ENCODE measurements around the gene DNASE2.
"Not testable (repeated sequence)": the region's sequence is repeated elsewhere in the genome, so short reads cannot be mapped to it uniquely, and the experiment has no call there.

Gene DNASE2

DNA sequence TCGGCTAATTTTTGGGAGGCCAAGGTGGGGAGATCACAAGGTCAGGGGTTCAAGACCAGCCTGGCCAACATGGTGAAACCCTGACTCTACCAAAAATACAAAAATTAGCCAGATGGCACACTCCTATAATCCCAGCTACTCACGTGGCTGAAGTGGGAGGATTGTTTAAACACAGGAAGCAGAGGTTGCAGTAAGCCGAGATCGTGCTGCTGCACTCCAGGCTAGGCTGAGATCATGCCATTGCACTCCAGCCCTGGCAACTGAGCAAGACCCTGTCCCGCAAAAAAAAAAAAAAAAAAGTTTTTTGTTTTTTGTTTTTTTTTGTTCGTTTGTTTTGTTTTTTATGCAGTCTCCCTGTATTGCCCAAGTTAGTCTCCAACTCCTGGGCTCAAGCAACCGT, 21.7 kb downstream of the DNASE2 start:
- no peak for DNase-seq

- DNase-seq, result no peak
Observed at GRCh38 chr19:12858041-12858928, 23.0 kb downstream of the DNASE2 start.

- no peak for DNase-seq
Observed at GRCh38 chr19:12856653-12857052, 24.6 kb downstream of the DNASE2 start.

DNA sequence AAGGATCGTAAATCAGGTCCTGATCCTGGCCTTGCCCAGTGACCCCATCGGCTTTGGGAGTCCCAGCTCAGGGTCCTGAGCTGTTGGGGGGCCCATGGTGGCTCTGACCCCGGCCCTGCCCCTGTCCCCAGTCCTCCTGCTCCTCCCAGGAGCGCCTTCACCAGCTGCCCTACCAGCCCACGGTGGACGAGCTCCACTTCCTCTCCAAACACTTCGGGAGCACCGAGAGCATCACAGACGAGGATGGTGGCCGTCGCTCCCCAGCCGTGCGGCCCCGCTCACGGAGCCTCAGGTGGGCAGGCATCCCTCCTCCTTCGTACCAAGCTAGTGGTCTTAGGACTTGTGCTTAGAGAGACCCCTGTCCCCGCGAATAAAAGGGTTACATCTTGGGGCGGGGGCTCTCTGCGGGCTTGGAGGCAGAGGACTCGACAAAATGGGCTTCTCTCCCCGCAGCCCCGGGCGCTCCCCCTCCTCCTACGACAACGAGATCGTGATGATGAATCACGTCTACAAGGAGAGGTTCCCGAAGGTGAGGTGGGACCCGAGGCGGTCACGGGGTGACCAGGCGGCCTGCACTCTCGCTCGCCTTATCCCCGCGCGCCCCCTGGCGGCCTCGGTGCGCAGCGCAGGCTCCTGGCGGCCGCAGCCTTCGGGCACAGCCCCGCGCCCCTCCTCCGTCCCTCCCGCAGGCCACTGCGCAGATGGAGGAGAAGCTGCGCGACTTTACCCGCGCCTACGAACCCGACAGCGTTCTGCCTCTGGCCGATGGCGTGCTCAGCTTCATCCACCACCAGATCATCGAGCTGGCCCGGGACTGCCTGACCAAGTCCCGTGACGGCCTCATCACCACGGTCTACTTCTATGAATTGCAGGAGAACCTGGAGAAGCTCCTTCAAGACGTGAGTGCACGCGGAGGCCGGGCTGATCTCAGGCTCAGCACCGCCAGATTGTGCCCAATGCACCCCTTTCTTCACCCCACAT, 33.8 kb downstream of the DNASE2 start:
- peak; percentile 91 for DNase-seq

DNA sequence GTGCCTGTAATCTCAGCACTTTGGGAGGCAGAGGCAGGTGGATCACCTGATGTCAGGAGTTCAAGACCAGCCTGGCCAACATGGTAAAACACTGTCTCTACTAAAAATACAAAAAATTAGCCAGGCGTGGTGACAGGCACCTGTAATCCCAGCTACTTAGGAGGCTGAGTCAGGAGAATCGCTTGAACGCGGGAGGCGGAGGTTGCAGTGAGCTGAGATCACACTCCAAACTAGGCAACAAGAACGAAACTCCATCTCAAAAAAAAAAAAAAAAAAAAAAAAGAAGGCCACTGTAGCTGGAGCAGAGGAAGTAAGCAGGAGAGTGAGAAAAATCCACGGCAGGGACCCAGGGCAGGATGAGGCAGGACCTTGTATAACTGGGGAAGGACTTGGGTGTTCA, 34.6 kb downstream of the DNASE2 start:
- DNase-seq, result not testable (repeated sequence)

DNA sequence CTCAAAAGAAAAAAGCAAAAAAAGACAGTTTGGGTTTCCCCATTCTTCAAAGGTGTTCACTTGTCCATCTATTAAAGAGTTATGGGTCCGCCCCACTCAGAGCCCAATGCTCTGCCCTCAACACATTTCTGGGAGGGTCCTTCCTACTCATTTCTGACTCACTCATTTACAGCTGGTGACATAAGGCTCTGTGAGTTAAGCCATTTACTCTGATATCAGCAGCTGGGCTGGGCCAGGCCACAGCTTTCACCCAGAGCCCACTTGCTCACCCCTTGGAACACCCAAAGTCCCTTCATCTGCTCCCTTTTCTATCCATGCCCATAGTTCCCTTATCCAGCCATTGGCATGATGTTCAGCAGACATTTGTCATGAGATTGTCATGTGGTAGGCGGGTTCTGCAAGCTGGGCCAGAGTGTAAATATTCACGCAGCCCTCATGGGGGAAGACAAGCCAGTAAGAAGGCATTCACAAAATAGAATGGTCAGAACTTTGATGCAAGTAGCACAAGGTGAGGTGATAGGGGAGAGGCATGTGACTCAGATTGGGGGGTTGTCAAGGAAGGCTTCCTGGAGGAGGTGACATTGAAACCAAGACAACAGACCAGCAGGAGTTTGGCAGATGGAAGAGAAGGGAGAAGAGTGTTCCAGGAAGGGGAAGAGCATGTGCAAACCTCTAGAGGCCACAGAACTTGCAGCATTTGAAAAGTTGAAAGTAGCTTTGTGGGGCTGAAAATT, 37.1 kb downstream of the DNASE2 start:
- no peak for DNase-seq

DNA sequence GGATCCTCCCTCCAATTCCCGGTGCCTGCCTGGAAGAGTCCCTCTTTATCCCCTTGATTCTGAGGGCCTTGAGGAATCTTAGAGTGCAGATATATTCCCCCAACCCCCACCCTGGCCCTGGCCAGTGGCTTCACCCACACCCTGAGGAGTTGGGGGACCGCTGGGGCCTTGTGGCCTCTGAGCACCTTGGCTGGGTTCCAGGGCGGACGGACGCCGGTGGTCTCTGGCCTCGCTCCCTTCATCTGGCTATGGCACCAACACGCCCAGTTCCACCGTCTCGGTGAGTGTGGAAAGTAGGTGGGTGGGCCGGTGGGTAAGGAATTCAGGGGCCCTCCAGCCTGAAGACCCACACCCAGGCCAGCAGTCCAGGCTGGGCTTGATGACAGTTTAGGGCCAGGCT, 37.9 kb downstream of the DNASE2 start:
- no peak for DNase-seq

- no peak for DNase-seq
Observed at GRCh38 chr19:12842511-12842910, 38.7 kb downstream of the DNASE2 start.

DNA sequence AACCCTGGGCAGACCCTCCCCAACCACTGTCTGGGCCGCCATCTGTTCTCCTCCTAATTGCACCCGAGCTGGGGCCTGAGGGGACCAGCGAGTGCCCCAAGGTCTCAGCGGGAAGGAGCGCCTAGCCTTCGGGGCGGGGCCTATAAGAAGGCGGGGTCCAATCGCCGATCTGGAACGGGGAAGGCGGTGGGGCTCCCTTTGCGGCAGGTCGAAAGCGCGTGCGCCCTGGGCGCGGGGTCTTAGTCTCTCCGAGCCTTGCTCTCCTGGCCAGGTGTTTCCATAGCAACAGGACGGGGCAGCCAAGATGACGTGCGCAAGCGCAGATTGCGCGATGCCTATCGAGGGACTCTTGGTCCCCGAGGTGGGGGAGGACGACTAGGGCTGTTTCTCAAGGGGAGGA, 40.2 kb downstream of the DNASE2 start:
- peak; percentile 38 for DNase-seq

- DNase-seq, result peak; percentile 75
Observed at GRCh38 chr19:12840091-12841079, 40.9 kb downstream of the DNASE2 start.

GRCh38 chr19:12838886-12839756, 42.1 kb downstream of the DNASE2 start:
- DNase-seq, result no peak

DNA sequence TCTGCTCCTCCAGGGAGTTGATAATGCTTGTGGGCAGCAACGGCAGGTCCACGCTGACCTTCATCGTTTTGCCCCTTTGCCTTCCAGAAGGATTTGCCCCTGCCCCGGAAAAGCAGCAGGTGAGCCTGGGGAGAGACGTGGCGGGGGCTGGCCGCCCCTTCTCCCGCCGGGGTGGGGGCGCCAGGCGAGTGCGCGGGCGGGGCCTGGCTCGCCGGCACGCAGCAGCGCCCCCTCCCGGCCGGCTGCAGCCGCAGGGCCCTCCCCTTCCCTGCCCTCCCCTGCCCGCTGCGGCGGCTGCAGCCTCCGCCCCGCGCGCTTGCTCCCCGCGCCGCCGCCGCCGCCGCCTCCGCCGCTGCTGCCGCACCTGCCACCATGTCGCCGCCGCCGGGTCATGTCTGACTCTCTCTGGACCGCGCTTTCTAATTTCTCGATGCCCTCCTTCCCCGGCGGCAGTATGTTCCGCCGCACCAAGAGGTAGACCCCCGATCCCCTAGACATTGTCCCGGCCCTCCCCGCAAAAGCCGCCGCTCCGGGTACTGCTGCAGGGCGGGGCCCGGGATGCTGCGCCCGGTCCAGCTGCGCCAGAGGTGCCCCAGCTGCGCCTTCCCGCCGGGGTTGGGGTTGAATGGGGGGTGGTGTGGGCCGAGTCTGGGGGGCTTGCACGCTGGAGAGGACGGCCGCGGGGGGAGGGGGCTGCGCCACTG, 42.9 kb downstream of the DNASE2 start, which contains the start of gene MAST1:
Gene MAST1, plus strand, starts transcription at position 334 of the 704 bp plus-strand sequence. Its CDS starts 58 bp downstream, at position 392.
- DNase-seq, result peak; percentile 66

DNA sequence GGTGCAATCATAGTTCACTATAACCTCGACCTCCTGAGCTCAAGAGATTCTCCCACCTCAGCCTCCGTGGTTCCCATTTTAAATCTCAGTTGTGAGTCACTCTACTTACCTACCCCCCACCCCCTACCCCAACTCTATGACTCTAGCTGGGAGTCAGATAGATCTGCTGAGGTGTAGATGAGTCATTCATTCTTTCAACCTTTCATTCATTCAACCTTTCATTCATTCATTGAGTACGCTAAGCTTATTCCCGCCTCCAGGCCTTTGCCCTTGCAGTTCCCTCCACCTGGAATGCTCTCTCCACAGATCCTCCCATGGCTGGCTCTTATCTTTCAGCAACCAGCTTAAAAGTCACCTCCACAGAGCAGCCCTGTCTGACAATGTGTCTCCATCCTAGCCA, 44.0 kb downstream of the DNASE2 start:
- no peak for DNase-seq

- DNase-seq, result no peak
Observed at GRCh38 chr19:12836529-12836863, 44.8 kb downstream of the DNASE2 start.

GRCh38 chr19:12834976-12835757, 46.1 kb downstream of the DNASE2 start:
- DNase-seq, result peak; percentile 39

DNA sequence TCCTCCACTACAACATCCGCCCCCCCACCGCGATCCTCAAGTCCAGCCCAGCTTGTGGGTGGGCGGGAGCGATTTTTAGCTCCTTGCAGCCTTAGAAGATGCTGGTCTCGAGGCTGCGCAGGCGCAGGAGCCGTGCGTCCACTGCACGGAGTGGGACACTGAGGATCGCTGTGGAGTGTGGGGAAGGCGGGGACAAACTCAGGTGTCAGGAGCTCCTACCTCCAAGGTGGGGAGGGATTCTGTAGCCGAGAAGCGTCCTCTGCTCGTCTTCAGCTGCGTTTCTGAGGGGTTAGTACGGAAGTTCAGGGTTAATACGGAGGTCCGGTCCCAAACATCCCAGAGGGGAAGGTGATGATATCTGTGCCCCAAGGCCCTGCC, 46.7 kb downstream of the DNASE2 start, which contains the start of gene RTBDN:
Gene RTBDN, minus strand, starts transcription at position 14 of the 378 bp plus-strand sequence. CDS start 4,600 bp downstream, outside the sequence.
- no peak for DNase-seq

DNA sequence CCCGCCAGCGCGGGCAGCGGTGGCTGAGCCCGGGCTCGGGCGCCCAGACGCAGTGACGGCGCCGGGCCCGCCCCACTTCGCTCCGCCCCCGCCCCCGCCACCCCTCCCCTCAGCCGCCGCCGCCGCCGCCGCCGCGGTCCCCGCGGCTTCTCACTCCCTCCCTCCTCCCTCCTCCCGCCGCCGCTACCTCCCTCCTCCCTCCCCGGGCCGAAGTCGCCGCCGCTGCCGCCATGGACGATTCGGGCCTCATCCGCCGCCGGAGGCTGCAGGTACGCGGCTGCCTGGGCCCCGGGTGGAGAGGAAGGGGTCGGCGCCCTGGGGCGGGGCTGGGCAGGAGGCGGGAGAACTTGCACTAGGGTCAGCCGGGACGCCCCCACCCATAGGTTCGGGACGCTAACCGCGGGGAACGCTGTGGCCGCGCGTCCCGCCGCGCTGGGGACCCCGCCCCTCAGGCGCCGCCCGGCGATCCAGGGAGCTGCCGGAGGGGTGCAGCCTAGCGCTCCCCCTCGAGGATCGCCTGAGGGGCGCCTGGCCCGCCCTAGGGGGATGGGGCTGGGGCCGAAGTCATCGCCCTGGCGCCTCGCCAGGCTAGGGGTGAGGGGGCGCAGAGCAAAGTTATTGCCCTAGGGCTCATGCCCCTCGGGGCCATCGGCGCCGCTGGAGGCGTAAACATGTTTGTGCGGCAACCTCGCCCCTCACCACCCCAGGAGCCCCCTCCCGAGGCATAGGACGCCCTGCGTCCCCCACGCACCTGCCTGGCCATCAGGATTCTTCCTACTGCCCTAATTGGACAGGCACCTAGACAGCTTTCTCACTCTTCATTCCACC, 47.3 kb downstream of the DNASE2 start:
- peak; percentile 48 for DNase-seq

DNA sequence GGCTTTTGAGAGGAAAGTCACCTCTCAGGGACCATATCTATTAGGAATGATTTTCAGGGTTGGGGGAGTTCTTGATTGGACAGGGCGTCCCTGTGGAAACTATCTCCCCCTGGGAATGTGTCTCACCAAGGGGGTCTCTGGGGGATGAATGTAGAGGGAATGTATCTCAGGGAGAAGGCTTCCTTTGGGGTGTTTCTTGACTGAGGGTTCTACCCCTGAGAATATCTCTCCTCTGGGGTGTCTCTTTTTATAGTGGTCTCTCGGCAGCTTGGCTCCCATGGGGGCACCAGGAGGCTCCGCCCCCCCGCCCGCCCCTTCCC, 47.9 kb downstream of the DNASE2 start:
- no peak for DNase-seq

Measured in activated CD4-positive, alpha-beta T cell treated with anti-CD3 and anti-CD28 coated beads, Interleukin-2, Interleukin-6, amounts not matched to agents 100 ng/mL and 50 ng/mL, durations not matched to agents 16 hours and 8 hours (primary cell).